ACHN (cell line): ENCODE data around the gene ZBTB17.
"Not testable (repeated sequence)": the region's sequence is repeated elsewhere in the genome, so short reads cannot be mapped to it uniquely, and the experiment has no call there.

Source experiments
- DNase-seq: peaks from one replicate; pipeline ENCODE4 v3.0.0-alpha.2; 2015
- in situ Hi-C: cut with HindIII; loops from 2 replicates; pipeline ENCODE4 v1.10.0; 2017; ENCODE audit warnings: low sequenced_read_pairs, low pct_ligation_motif_present, low pct_unique_long_range_greater_than_20kb

ZBTB17 gene

DNA sequence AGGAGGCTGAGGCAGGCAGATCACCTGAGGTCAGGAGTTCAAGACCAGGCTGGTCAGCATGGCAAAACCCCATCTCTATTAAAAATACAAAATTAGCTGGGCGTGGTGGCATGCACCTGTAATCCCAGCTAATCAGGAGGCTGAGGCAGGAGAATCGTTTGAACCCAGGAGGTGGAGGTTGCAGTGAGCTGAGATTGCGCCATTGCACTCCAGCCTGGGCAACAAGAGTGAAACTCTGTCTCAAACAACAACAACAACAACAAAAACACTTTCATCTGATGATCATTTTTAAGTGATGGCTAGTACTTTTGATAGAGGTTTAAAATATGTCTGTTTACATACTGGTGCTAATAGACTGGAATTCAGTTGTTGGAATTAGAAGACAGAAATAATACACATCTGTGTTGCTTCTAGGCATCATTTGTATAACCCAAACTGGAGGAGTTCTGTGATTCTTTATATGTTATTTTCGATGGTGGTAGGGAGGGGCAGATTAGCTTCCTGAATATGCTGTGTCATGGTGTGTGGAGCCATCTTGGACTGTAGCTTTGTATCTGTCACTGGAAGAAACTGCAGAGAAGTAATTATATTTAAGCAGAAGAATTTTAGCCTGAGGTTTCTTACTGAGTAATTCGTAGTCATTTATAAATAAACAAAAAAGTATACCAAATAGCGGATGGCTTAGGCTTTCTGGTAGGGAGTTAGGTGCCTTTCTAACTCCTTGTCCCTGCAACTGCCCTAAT lies 82.9 kb downstream of the ZBTB17 start:
- in situ Hi-C loops, result not testable (repeated sequence)
- DNase-seq, result peak; percentile 19
